Caco-2 (cell line): ENCODE measurements around the gene PLEKHG4. TPM values are rescaled to one million over a fixed set of nuclear protein-coding genes. Genes with fewer than 3 reads are reported as not detected.

Experiments used
- BruUV-seq: library from RNA; stranded (reverse); fragments of 400-500 nt; replicated peaks from 2 replicates; lab custom pipeline; 2021; lab: Mats Ljungman, UMichigan
- CTCF ChIA-PET: fragments of 300-600 bp; sonication (Branson Sonifier 250); formaldehyde crosslinking; loops from one replicate; lab custom pipeline; 2022; ENCODE audit warnings: antibody characterized with exemption; lab: Charles Lee
- POLR2A ChIA-PET: fragments of 300-600 bp; sonication (Branson Sonifier 250); formaldehyde crosslinking; loops from one replicate; lab custom pipeline; 2022; ENCODE audit warnings: antibody characterized with exemption; lab: Charles Lee
- DNase-seq, 2 experiments: peaks; one replicate each; pipeline versions ENCODE4 v3.0.0 to v3.0.0-alpha.2; 2020 to 2022
- H3K27me3 ChIP-seq: replicated peaks from 2 replicates; pipeline ENCODE4 v1.6.0; 2011; ENCODE audit warnings: low read length; ENCODE audit not compliant: control insufficient read depth, insufficient read depth
- H3K36me3 ChIP-seq: 2 replicates; pipeline ENCODE4 v1.5.1; 2011; ENCODE audit warnings: low read length; ENCODE audit not compliant: control insufficient read depth, insufficient read depth
- H3K4me1 ChIP-seq: fragments of 250-450 bp; sonication (Bioruptor Pico); 2 replicates; pipeline ENCODE4 v1.5.1; 2020; ENCODE audit warnings: mild to moderate bottlenecking
- H3K4me3 ChIP-seq: 2 replicates; pipeline ENCODE4 v1.5.1; 2011; ENCODE audit warnings: low read depth, mild to moderate bottlenecking, control low read depth, low read length
- H3K9me3 ChIP-seq: fragments of 250-450 bp; sonication (Bioruptor Pico); 2 replicates; pipeline ENCODE4 v1.5.1; 2020; ENCODE audit warnings: mild to moderate bottlenecking, moderate library complexity
- H3K27ac Mint-ChIP-seq: one replicate; pipeline ENCODE4 v1.8.0; 2022; ENCODE audit warnings: mixed read lengths; ENCODE audit not compliant: unreplicated experiment
- H3K27me3 Mint-ChIP-seq: one replicate; pipeline ENCODE4 v1.8.0; 2022; ENCODE audit warnings: mixed read lengths; ENCODE audit not compliant: insufficient read depth, unreplicated experiment
- H3K36me3 Mint-ChIP-seq: one replicate; pipeline ENCODE4 v1.8.0; 2022; ENCODE audit warnings: mild to moderate bottlenecking, mixed read lengths; ENCODE audit not compliant: insufficient read depth, unreplicated experiment
- H3K4me1 Mint-ChIP-seq: one replicate; pipeline ENCODE4 v1.8.0; 2022; ENCODE audit warnings: low read depth, mixed read lengths; ENCODE audit not compliant: unreplicated experiment
- H3K4me3 Mint-ChIP-seq: one replicate; pipeline ENCODE4 v1.8.0; 2022; ENCODE audit warnings: mild to moderate bottlenecking, moderate library complexity, mixed read lengths; ENCODE audit not compliant: unreplicated experiment
- H3K9me3 Mint-ChIP-seq: one replicate; pipeline ENCODE4 v1.8.0; 2022; ENCODE audit warnings: mixed read lengths; ENCODE audit not compliant: unreplicated experiment
- CTCF ChIP-seq, 2 experiments: fragments of 200-600 bp in 1 of 2; IDR thresholded peaks; 1 replicate in 1 of 2; 2 replicates in 1 of 2; pipeline versions ENCODE4 v1.5.1 to v1.8.0; 2011 to 2022; ENCODE audit warnings: antibody characterized with exemption in 1 of 2, control low read depth in 1 of 2, inconsistent platforms in 1 of 2, low read depth in 1 of 2, low read length in 1 of 2, mild to moderate bottlenecking in 1 of 2, moderate library complexity in 1 of 2; ENCODE audit not compliant: insufficient read depth in 1 of 2, severe bottlenecking in 1 of 2, unreplicated experiment in 1 of 2
- intact Hi-C: fragments of 100-400 bp; cut with micrococcal nuclease; formaldehyde crosslinking; loops from one replicate; pipeline ENCODE4 v1.10.0; 2022; ENCODE audit not compliant: unreplicated experiment
- total RNA-seq: library from RNA; stranded (reverse); gene quantifications from 2 replicates; pipeline ENCODE4 v1.2.3, GENCODE V29; 2022

PLEKHG4 gene
- total RNA-seq, 1 experiment from 2014 or later: 91.0 TPM

GRCh38 chr16:67240506-67240905 lies 38.8 kb upstream of the PLEKHG4 start:
- CTCF ChIA-PET: no interaction called here
- Mint-ChIP-seq H3K9me3 (no peaks in the 10 kb centered on the region), H3K27ac (peak overlapping the region; percentile 87), H3K36me3 (peaks cover 43% of the 10 kb centered on the region), H3K4me3 (no peak overlapping the region), H3K4me1 (peaks cover 30% of the 10 kb centered on the region), H3K27me3 (no peaks in the 10 kb centered on the region)
- peaks cover 42% of the 10 kb centered on the region for H3K4me1 ChIP-seq
- POLR2A ChIA-PET: interaction anchor here (0.9 kb wide), 1 partner anchor 14 kb away, joined by 5 read pairs; the partner anchor contains the start of gene TMEM208
- H3K4me3 ChIP-seq: no peak overlapping the region
- TF ChIP-seq CTCF (IDR thresholded peaks at IDR 0.05; ENCODE audit: insufficient read depth in 1 of 2, low read depth in 1 of 2, low read length in 1 of 2, severe bottlenecking in 1 of 2, unreplicated experiment in 1 of 2): no peak
- intact Hi-C loops: no loop called here
- no peak for DNase-seq
- no TSS peak for BruUV-seq
- H3K9me3 ChIP-seq: no peaks in the 10 kb centered on the region
- H3K27me3 ChIP-seq: no peaks in the 10 kb centered on the region
- no peaks in the 10 kb centered on the region for H3K36me3 ChIP-seq

- no peaks in the 10 kb centered on the region for H3K27me3 ChIP-seq
- Mint-ChIP-seq H3K4me3 (peak overlapping the region; percentile 22), H3K9me3 (no peaks in the 10 kb centered on the region), H3K4me1 (peaks cover 30% of the 10 kb centered on the region), H3K36me3 (peaks cover 41% of the 10 kb centered on the region), H3K27me3 (no peaks in the 10 kb centered on the region), H3K27ac (peak overlapping the region; percentile 87)
- ChIA-PET POLR2A (interaction anchor here (0.6 to 0.9 kb wide), 2 partner anchors 15 to 203 kb away, joined by 4 to 5 read pairs; partner anchors contain the start of gene TMEM208), CTCF (no interaction called here)
- intact Hi-C loops: no loop called here
- H3K9me3 ChIP-seq: no peaks in the 10 kb centered on the region
- DNase-seq: peak; percentile 71 to 78
- H3K4me1 ChIP-seq: peaks cover 42% of the 10 kb centered on the region
- H3K36me3 ChIP-seq: no peaks in the 10 kb centered on the region
- no TSS peak for BruUV-seq
- no peak for TF ChIP-seq CTCF (IDR thresholded peaks at IDR 0.05; ENCODE audit: insufficient read depth in 1 of 2, low read depth in 1 of 2, low read length in 1 of 2, severe bottlenecking in 1 of 2, unreplicated experiment in 1 of 2)
- H3K4me3 ChIP-seq: no peak overlapping the region
Measured at GRCh38 chr16:67241008-67241900, 38.1 kb upstream of the PLEKHG4 start.

- Mint-ChIP-seq H3K27me3 (no peaks in the 10 kb centered on the region), H3K4me1 (peaks cover 31% of the 10 kb centered on the region), H3K36me3 (peaks cover 41% of the 10 kb centered on the region), H3K4me3 (no peak overlapping the region), H3K9me3 (no peaks in the 10 kb centered on the region), H3K27ac (peak overlapping the region; percentile 87)
- ChIA-PET CTCF (no interaction called here), POLR2A (no interaction called here)
- no peak for TF ChIP-seq CTCF (IDR thresholded peaks at IDR 0.05; ENCODE audit: insufficient read depth in 1 of 2, low read depth in 1 of 2, low read length in 1 of 2, severe bottlenecking in 1 of 2, unreplicated experiment in 1 of 2)
- no peaks in the 10 kb centered on the region for H3K9me3 ChIP-seq
- DNase-seq: no peak
- no peaks in the 10 kb centered on the region for H3K36me3 ChIP-seq
- intact Hi-C loops: no loop called here
- H3K4me3 ChIP-seq: no peak overlapping the region
- H3K27me3 ChIP-seq: no peaks in the 10 kb centered on the region
- H3K4me1 ChIP-seq: peaks cover 42% of the 10 kb centered on the region
- BruUV-seq: no TSS peak
Measured at GRCh38 chr16:67242138-67242730, 37.1 kb upstream of the PLEKHG4 start.
